Breast epithelium (tissue), 4 donors: ENCODE data around the gene DOCK9. TPM values are rescaled to one million over a fixed set of nuclear protein-coding genes. Genes with fewer than 3 reads are reported as not detected.

Experiments
- DNase-seq, 2 donors: peaks; one replicate each; pipeline ENCODE4 v3.0.0-alpha.2; 2019; ENCODE audit warnings: low spot score in 2 of 2
- H3K27ac ChIP-seq, 2 donors: fragments of 200-600 bp; sonication (generic) in 1 of 2; one replicate each; pipeline ENCODE4 v1.5.1; 2016 to 2019; ENCODE audit warnings: mild to moderate bottlenecking in 1 of 2
- H3K27me3 ChIP-seq, 2 donors: fragments of 200-600 bp; sonication (generic) in 1 of 2; one replicate each; pipeline versions ENCODE4 v1.5.1 to v1.6.0; 2017 to 2019; ENCODE audit warnings: control low read depth in 1 of 2, mild to moderate bottlenecking in 1 of 2
- H3K36me3 ChIP-seq: fragments of 200-600 bp; one replicate; pipeline ENCODE4 v1.5.1; 2019
- H3K4me1 ChIP-seq, 2 donors: fragments of 200-600 bp; sonication (generic); one replicate each; pipeline ENCODE4 v1.5.1; 2016 to 2019; ENCODE audit warnings: control low read depth in 1 of 2
- H3K4me3 ChIP-seq, 3 donors: fragments of 200-600 bp; sonication (generic); 1 replicate in 2 of 3; 2 replicates in 1 of 3; pipeline ENCODE4 v1.5.1; 2016 to 2019; ENCODE audit warnings: mild to moderate bottlenecking in 3 of 3, moderate library complexity in 2 of 3
- H3K9me3 ChIP-seq, 2 donors: fragments of 200-600 bp; sonication (generic) in 1 of 2; one replicate each; pipeline ENCODE4 v1.5.1; 2016 to 2019; ENCODE audit warnings: control low read depth in 1 of 2
- POLR2A ChIP-seq: fragments of 450-650 bp; IDR thresholded peaks from one replicate; pipeline ENCODE4 v1.6.1; 2016; ENCODE audit warnings: antibody characterized with exemption, mild to moderate bottlenecking, moderate library complexity
- POLR2AphosphoS5 ChIP-seq, 3 donors: sonication (generic); formaldehyde crosslinking; IDR thresholded peaks; one replicate each; pipeline ENCODE4 v1.6.1; 2017; ENCODE audit warnings: antibody characterized with exemption in 3 of 3
- intact Hi-C: fragments of 100-400 bp; cut with DNase I; formaldehyde crosslinking; loops from one replicate; pipeline ENCODE4 v1.15.1; 2023; ENCODE audit warnings: low total_unique reads
- total RNA-seq, 3 donors: library from RNA; depleted of rRNA; stranded (reverse); fragments of >200 nt; gene quantifications; one replicate each; pipeline ENCODE4 v1.1.0, GENCODE V29; 2016
- TF ChIP-seq, protein P1 (sequence below), 3 donors: fragments of 450-650 bp; IDR thresholded peaks; one replicate each; pipeline ENCODE4 v1.5.1; 2016 to 2017; ENCODE audit warnings: antibody characterized with exemption in 3 of 3, mild to moderate bottlenecking in 3 of 3, moderate library complexity in 3 of 3

Gene DOCK9
- total RNA-seq, 3 donors from 2014 or later: 85.5 to 155 (median 92.2) TPM

DNA sequence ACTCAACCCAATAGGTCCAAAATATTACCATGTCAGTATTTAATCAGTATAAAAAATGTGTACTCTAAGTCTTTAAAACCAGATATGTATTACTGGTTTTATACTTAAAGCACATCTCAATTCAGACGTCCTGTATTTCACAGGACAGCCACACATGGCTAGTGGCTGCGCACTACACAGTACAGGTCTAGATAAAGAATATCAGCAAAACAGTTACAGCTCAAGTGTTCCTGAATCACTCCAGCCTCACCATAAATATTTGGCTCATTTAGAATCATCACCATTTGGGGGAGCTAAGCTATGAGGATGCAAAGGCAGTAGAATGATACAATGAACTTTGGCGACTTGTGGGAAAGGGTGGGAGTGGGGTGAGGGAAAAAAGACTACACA is 89.0 kb downstream of the DOCK9 start:
- Histone ChIP-seq H3K9me3 (no peaks in the 10 kb centered on the region), H3K4me3 (no peak overlapping the region), H3K36me3 (peaks cover 3% of the 10 kb centered on the region), H3K27ac (no peak overlapping the region), H3K27me3 (no peaks in the 10 kb centered on the region), H3K4me1 (no peaks in the 10 kb centered on the region)
- no peak for DNase-seq
- intact Hi-C loops: no loop called here
- no peak for TF ChIP-seq POLR2AphosphoS5 (IDR thresholded peaks at IDR 0.05)

DNA sequence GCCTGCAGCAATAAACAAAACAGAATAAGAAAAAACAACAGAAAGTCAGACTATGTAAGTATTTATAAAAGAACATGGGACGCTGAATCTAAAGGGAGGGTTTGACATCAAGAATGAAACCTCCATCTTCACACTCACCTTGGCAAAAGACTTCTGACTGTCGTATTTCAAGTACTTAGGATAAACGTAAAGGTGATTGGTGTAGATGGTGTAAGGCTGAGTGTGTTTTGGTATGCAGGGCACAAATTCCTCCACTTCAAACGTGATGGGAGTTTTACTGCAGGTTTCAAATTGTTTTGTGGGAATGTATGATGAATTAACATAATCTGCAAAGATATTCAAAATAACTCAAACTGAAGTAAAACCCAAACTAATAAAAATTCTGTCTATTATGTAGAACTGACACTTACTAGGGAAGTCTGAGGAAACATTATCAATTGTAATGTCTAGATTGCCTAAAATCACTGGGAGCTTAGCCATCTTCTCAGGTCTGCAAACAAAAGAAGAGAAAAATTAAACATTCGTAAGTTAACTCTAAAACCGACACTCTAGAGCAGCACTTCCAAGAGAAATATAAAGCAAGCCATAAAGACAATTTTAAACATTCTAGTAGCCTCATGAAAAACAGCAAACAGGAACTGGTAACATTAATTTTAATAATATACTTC is 89.5 kb downstream of the DOCK9 start:
- TF ChIP-seq POLR2AphosphoS5 (IDR thresholded peaks at IDR 0.05) (no peak), POLR2A (no peak)
- TF ChIP-seq, protein P1, sequence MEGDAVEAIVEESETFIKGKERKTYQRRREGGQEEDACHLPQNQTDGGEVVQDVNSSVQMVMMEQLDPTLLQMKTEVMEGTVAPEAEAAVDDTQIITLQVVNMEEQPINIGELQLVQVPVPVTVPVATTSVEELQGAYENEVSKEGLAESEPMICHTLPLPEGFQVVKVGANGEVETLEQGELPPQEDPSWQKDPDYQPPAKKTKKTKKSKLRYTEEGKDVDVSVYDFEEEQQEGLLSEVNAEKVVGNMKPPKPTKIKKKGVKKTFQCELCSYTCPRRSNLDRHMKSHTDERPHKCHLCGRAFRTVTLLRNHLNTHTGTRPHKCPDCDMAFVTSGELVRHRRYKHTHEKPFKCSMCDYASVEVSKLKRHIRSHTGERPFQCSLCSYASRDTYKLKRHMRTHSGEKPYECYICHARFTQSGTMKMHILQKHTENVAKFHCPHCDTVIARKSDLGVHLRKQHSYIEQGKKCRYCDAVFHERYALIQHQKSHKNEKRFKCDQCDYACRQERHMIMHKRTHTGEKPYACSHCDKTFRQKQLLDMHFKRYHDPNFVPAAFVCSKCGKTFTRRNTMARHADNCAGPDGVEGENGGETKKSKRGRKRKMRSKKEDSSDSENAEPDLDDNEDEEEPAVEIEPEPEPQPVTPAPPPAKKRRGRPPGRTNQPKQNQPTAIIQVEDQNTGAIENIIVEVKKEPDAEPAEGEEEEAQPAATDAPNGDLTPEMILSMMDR (IDR thresholded peaks at IDR 0.05): no peak
- Histone ChIP-seq H3K4me3 (no peak overlapping the region), H3K27me3 (no peaks in the 10 kb centered on the region), H3K27ac (no peak overlapping the region), H3K36me3 (peaks cover 3% of the 10 kb centered on the region), H3K4me1 (no peaks in the 10 kb centered on the region), H3K9me3 (no peaks in the 10 kb centered on the region)
- no peak for DNase-seq
- intact Hi-C loops: no loop called here

DNA sequence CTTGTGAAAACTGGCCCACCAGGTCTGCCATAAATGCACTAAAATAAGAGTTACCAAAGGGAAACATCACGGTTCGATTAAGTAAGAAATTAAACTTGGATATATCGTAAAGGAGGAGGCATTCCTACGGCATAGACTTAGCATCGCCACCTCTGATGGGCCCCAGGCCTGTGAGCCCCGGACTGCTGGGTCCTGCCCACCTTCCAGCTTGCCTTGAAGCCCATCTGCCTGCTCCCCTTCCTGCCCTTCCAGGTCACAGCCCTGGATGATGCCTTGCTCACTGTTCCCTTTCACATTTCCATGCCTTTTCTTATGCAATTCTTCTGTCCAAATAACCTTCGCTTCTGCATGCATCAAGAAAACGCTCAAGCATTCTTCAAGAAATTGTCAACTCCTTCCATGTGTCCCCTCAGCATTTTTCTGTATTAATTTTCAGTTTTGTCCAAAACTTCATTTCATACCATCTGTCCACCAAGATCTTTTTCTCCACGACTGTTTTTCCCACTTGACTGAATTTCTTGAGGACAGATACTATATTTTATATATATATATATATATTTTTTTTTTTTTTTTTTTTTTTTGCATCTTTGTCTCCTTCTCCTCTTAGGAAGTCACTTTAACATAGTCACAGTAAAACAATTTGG is 91.2 kb downstream of the DOCK9 start:
- H3K4me1 ChIP-seq: no peaks in the 10 kb centered on the region
- no peak overlapping the region for H3K27ac ChIP-seq
- H3K27me3 ChIP-seq: no peaks in the 10 kb centered on the region
- H3K9me3 ChIP-seq: no peaks in the 10 kb centered on the region
- peaks cover 3% of the 10 kb centered on the region for H3K36me3 ChIP-seq
- intact Hi-C loops: no loop called here
- DNase-seq: no peak
- TF ChIP-seq POLR2AphosphoS5 (IDR thresholded peaks at IDR 0.05): no peak
- TF ChIP-seq POLR2A: no peak
- TF ChIP-seq, protein P1 (IDR thresholded peaks at IDR 0.05): no peak
- no peak overlapping the region for H3K4me3 ChIP-seq

DNA sequence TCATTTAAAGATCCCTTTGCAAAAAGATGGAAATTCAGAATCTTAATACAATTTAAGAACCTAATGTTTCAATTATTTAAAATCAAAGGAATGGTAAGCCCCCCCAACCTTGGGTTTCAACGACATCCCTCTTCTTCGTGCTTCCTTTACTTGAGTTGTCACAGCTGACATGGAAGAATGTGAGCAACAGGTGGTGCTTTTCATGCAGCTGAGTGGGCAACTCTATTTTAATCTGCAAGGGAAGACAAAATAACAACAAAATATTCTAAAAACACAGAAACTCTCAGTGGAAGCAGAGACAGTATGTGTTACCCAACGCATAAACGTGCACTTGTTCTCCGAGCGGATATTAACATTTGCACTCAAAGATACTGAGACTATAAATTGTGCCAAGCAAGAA is 92.3 kb downstream of the DOCK9 start:
- Histone ChIP-seq H3K4me1 (no peaks in the 10 kb centered on the region), H3K4me3 (no peak overlapping the region), H3K9me3 (no peaks in the 10 kb centered on the region), H3K36me3 (peaks cover 3% of the 10 kb centered on the region), H3K27ac (no peak overlapping the region), H3K27me3 (no peaks in the 10 kb centered on the region)
- TF ChIP-seq, protein P1 (IDR thresholded peaks at IDR 0.05): no peak
- TF ChIP-seq POLR2A (no peak), POLR2AphosphoS5 (IDR thresholded peaks at IDR 0.05) (no peak)
- no peak for DNase-seq
- intact Hi-C loops: no loop called here

GRCh38 chr13:98883998-98884397 is 93.9 kb downstream of the DOCK9 start:
- no peaks in the 10 kb centered on the region for H3K9me3 ChIP-seq
- TF ChIP-seq, protein P1 (IDR thresholded peaks at IDR 0.05): no peak
- TF ChIP-seq POLR2AphosphoS5 (IDR thresholded peaks at IDR 0.05) (no peak), POLR2A (no peak)
- H3K36me3 ChIP-seq: peaks cover 3% of the 10 kb centered on the region
- no peak overlapping the region for H3K4me3 ChIP-seq
- H3K27me3 ChIP-seq: no peaks in the 10 kb centered on the region
- H3K27ac ChIP-seq: no peak overlapping the region
- DNase-seq: no peak
- intact Hi-C loops: no loop called here
- no peaks in the 10 kb centered on the region for H3K4me1 ChIP-seq
